HFF-Myc (cell line): Measurements from ENCODE around the gene SCAPER.

Source experiments
- DNase-seq: peaks from one replicate; pipeline ENCODE4 v3.0.0-alpha.2; 2011; ENCODE audit warnings: low read depth; ENCODE audit errors: extremely low read depth
- H3K4me3 ChIP-seq: replicated peaks from 2 replicates; pipeline ENCODE4 v1.5.1; 2011; ENCODE audit warnings: low read depth, mild to moderate bottlenecking, control low read depth, low read length
- CTCF ChIP-seq: IDR thresholded peaks from 2 replicates; pipeline ENCODE4 v1.5.1; 2012; ENCODE audit warnings: mild to moderate bottlenecking, low read depth, low read length, control low read depth; ENCODE audit errors: missing control alignments

The SCAPER gene

GRCh38 chr15:76932135-76932966 is 27.2 kb upstream of the SCAPER start:
- DNase-seq = no peak
- H3K4me3 ChIP-seq = peak overlapping the region; percentile 79
- TF ChIP-seq CTCF = no peak

GRCh38 chr15:76931397-76932134 is 26.4 kb upstream of the SCAPER start, which contains the start of gene RCN2:
Gene RCN2, plus strand, starts transcription at chr15:76931749. Its CDS starts 93 bp downstream, at chr15:76931842.
- no peak for TF ChIP-seq CTCF
- peak within 1 kb of the TSS; percentile 79 for H3K4me3 ChIP-seq
- peak; percentile 70 for DNase-seq

- DNase-seq = no peak
- H3K4me3 ChIP-seq = peak overlapping the region; percentile 79
- TF ChIP-seq CTCF = no peak
Observed at GRCh38 chr15:76930831-76931396, 25.8 kb upstream of the SCAPER start.

- no peak for TF ChIP-seq CTCF
- H3K4me3 ChIP-seq = no peak overlapping the region
- no peak for DNase-seq
Observed at GRCh38 chr15:76929011-76929760, 24.0 kb upstream of the SCAPER start.

GRCh38 chr15:76928201-76928600 is 23.1 kb upstream of the SCAPER start:
- H3K4me3 ChIP-seq = no peak overlapping the region
- no peak for DNase-seq
- no peak for TF ChIP-seq CTCF

- TF ChIP-seq CTCF = no peak
- DNase-seq = no peak
- H3K4me3 ChIP-seq = no peak overlapping the region
Observed at GRCh38 chr15:76916369-76916768, 11.2 kb upstream of the SCAPER start.
